Measurements from ENCODE around the gene ASF1A. TPM values are rescaled to one million over a fixed set of nuclear protein-coding genes. Genes with fewer than 3 reads are reported as not detected.

ASF1A gene
- total and polyA plus RNA-seq, 11 donors = 9.8 to 28.9 (median 22.1) TPM

GRCh38 chr6:118877806-118878205 is 16.1 kb upstream of the ASF1A start:
- Histone ChIP-seq H3K4me3 (no peak overlapping the region), H3K36me3 (no peaks in the 10 kb centered on the region), H3K27ac (no peak overlapping the region), H3K4me1 (peaks cover 0 to 22% (median 6%) of the 10 kb centered on the region in 12 donors), H3K27me3 (no peaks in the 10 kb centered on the region), H3K9me3 (no peaks in the 10 kb centered on the region)
- DNase-seq (no peak), ATAC-seq (no peak)
- WGBS, 4 donors = 94 to 97% (median 96%) methylated on average over 2 of the region's 2 CpGs
- intact Hi-C loops (cut with DNase I) = no loop called here
- TF ChIP-seq POLR2A (IDR thresholded peaks at IDR 0.05) = no peak
- TF ChIP-seq CTCF (IDR thresholded peaks at IDR 0.05) = no peak

- H3K9me3 ChIP-seq = no peaks in the 10 kb centered on the region
- H3K4me1 ChIP-seq = peaks cover 0 to 22% (median 6%) of the 10 kb centered on the region in 12 donors
- peak overlapping the region in 3 of 12 donors; percentile 0 to 28 (median 21) for H3K27ac ChIP-seq
- peak overlapping the region in 4 of 12 donors; percentile 6 to 27 (median 16) for H3K4me3 ChIP-seq
- DNase-seq = no peak
- H3K27me3 ChIP-seq = no peaks in the 10 kb centered on the region
- intact Hi-C loops (cut with DNase I) = no loop called here
- 68 to 80% (median 72%) methylated on average over 9 of the region's 9 CpGs for WGBS, 4 donors
- no peak for TF ChIP-seq POLR2A (IDR thresholded peaks at IDR 0.05)
- TF ChIP-seq CTCF (IDR thresholded peaks at IDR 0.05) = no peak
- ATAC-seq = no peak
- H3K36me3 ChIP-seq = no peaks in the 10 kb centered on the region
Measured at GRCh38 chr6:118881440-118882313, 12.3 kb upstream of the ASF1A start.

- DNase-seq (no peak), ATAC-seq (no peak)
- TF ChIP-seq CTCF (IDR thresholded peaks at IDR 0.05) = no peak
- TF ChIP-seq POLR2A (IDR thresholded peaks at IDR 0.05) = no peak
- H3K27ac ChIP-seq = no peak overlapping the region
- peaks cover 0 to 22% (median 6%) of the 10 kb centered on the region in 12 donors for H3K4me1 ChIP-seq
- no peak overlapping the region for H3K4me3 ChIP-seq
- H3K27me3 ChIP-seq = no peaks in the 10 kb centered on the region
- no peaks in the 10 kb centered on the region for H3K9me3 ChIP-seq
- 82 to 93% (median 86%) methylated on average over 4 of the region's 4 CpGs for WGBS, 4 donors
- no peaks in the 10 kb centered on the region for H3K36me3 ChIP-seq
- intact Hi-C loops (cut with DNase I) = no loop called here
Measured at GRCh38 chr6:118882314-118882905, 11.5 kb upstream of the ASF1A start.

- Histone ChIP-seq H3K27me3 (no peaks in the 10 kb centered on the region), H3K36me3 (no peaks in the 10 kb centered on the region), H3K9me3 (no peaks in the 10 kb centered on the region), H3K27ac (no peak overlapping the region), H3K4me1 (peaks cover 0 to 22% (median 2%) of the 10 kb centered on the region in 12 donors), H3K4me3 (no peak overlapping the region)
- 83 to 90% (median 87%) methylated on average over 6 of the region's 6 CpGs for WGBS, 4 donors
- intact Hi-C loops (cut with DNase I) = no loop called here
- no peak for ATAC-seq
- TF ChIP-seq POLR2A (IDR thresholded peaks at IDR 0.05) = no peak
- TF ChIP-seq CTCF (IDR thresholded peaks at IDR 0.05) = no peak
- no peak for DNase-seq
Measured at GRCh38 chr6:118886641-118887040, 7.3 kb upstream of the ASF1A start.

Measured in heart left ventricle (tissue), 16 donors.